IMR-90 (cell line): ENCODE measurements around the gene ABHD1. TPM values are rescaled to one million over a fixed set of nuclear protein-coding genes. Genes with fewer than 3 reads are reported as not detected.

Experiments used
- ATAC-seq: fragments of 200-7000 bp; cut with Tn5 transposase; 2 replicates; pipeline ENCODE4 v1.9.1; 2020; ENCODE audit warnings: low read depth, mild to moderate bottlenecking, moderate library complexity
- BruUV-seq: library from RNA; stranded (reverse); fragments of 400-500 nt; replicated peaks from 2 replicates; lab custom pipeline; 2021; lab: Mats Ljungman, UMichigan
- CTCF ChIA-PET: fragments of 300-600 bp; formaldehyde crosslinking; extraction: SDS; loops from one replicate; lab custom pipeline; 2021; ENCODE audit warnings: antibody characterized with exemption; lab: Yijun Ruan, JAX
- POLR2A ChIA-PET: fragments of 300-600 bp; sonication (Branson Sonifier 250); formaldehyde crosslinking; loops from one replicate; lab custom pipeline; 2022; ENCODE audit warnings: antibody characterized with exemption; ENCODE audit not compliant: unreplicated experiment; lab: Charles Lee
- DNase-seq: peaks from one replicate; pipeline ENCODE4 v3.0.0; 2013
- H2AFZ ChIP-seq: replicated peaks from 2 replicates; pipeline ENCODE3; 2013; ENCODE audit warnings: low read length, mild to moderate bottlenecking; ENCODE audit not compliant: poor library complexity
- H2AK5ac ChIP-seq: 2 replicates; pipeline ENCODE4 v1.6.1; 2013; ENCODE audit warnings: low read depth, low read length, inconsistent platforms
- H2AK9ac ChIP-seq: replicated peaks from 2 replicates; pipeline ENCODE3; 2013; ENCODE audit warnings: mild to moderate bottlenecking, low read depth, low read length, moderate library complexity; ENCODE audit not compliant: poor library complexity
- H2BK120ac ChIP-seq: 2 replicates; pipeline ENCODE4 v1.6.1; 2013; ENCODE audit warnings: low read depth, low read length, inconsistent platforms
- H2BK15ac ChIP-seq: 3 replicates; pipeline ENCODE4 v1.6.1; 2013; ENCODE audit warnings: low read depth, low read length, inconsistent platforms
- H2BK20ac ChIP-seq: 2 replicates; pipeline ENCODE4 v1.6.1; 2013; ENCODE audit warnings: low read depth, mild to moderate bottlenecking, inconsistent platforms, low read length, moderate library complexity
- H2BK5ac ChIP-seq: 2 replicates; pipeline ENCODE4 v1.6.1; 2013; ENCODE audit warnings: mild to moderate bottlenecking, low read depth, low read length, inconsistent platforms; ENCODE audit not compliant: poor library complexity, severe bottlenecking
- H3K14ac ChIP-seq: replicated peaks from 2 replicates; pipeline ENCODE4 v1.6.1; 2013; ENCODE audit warnings: low read depth, low read length, inconsistent platforms
- H3K18ac ChIP-seq: 2 replicates; pipeline ENCODE4 v1.6.1; 2013; ENCODE audit warnings: low read depth, low read length, control low read depth
- H3K23ac ChIP-seq: 2 replicates; pipeline ENCODE4 v1.6.1; 2013; ENCODE audit warnings: low read depth, low read length, inconsistent platforms
- H3K27ac ChIP-seq: 2 replicates; pipeline ENCODE4 v1.5.1; 2013; ENCODE audit warnings: mild to moderate bottlenecking, control low read depth, low read length; ENCODE audit not compliant: insufficient read depth
- H3K27me3 ChIP-seq: 2 replicates; pipeline ENCODE4 v1.6.1; 2013; ENCODE audit warnings: low read length; ENCODE audit not compliant: control insufficient read depth, insufficient read depth
- H3K36me3 ChIP-seq: 2 replicates; pipeline ENCODE4 v1.6.1; 2013; ENCODE audit warnings: low read length, mixed read lengths; ENCODE audit not compliant: control insufficient read depth, insufficient read depth
- H3K4ac ChIP-seq: 2 replicates; pipeline ENCODE4 v1.6.1; 2013; ENCODE audit warnings: low read depth, low read length, inconsistent platforms
- H3K4me1 ChIP-seq: 2 replicates; pipeline ENCODE4 v1.6.1; 2013; ENCODE audit warnings: low read length, mixed read lengths; ENCODE audit not compliant: control insufficient read depth, insufficient read depth
- H3K4me2 ChIP-seq: 2 replicates; pipeline ENCODE4 v1.6.1; 2013; ENCODE audit warnings: low read depth, mild to moderate bottlenecking, control low read depth, low read length, moderate library complexity
- H3K4me3 ChIP-seq: 2 replicates; pipeline ENCODE4 v1.5.1; 2013; ENCODE audit warnings: low read depth, mild to moderate bottlenecking, control low read depth, low read length, moderate library complexity; ENCODE audit not compliant: insufficient read depth
- H3K56ac ChIP-seq: 2 replicates; pipeline ENCODE4 v1.6.1; 2013; ENCODE audit warnings: low read length, inconsistent platforms; ENCODE audit not compliant: insufficient read depth; ENCODE audit errors: extremely low read depth
- H3K79me1 ChIP-seq, 2 experiments: 2 replicates each; pipeline ENCODE4 v1.6.1; 2013; ENCODE audit warnings: low read length in 2 of 2, inconsistent platforms in 1 of 2, low read depth in 1 of 2
- H3K9ac ChIP-seq: 2 replicates; pipeline ENCODE4 v1.6.1; 2013; ENCODE audit warnings: low read depth, low read length, control low read depth
- H3K9me1 ChIP-seq: 2 replicates; pipeline ENCODE4 v1.6.1; 2013; ENCODE audit warnings: low read length, inconsistent platforms; ENCODE audit not compliant: insufficient read depth
- H3K9me3 ChIP-seq: 2 replicates; pipeline ENCODE4 v1.6.1; 2013; ENCODE audit warnings: low read length; ENCODE audit not compliant: control insufficient read depth, insufficient read depth
- H4K20me1 ChIP-seq: 2 replicates; pipeline ENCODE4 v1.6.1; 2013; ENCODE audit warnings: low read length, inconsistent platforms; ENCODE audit not compliant: insufficient read depth
- H4K5ac ChIP-seq: 2 replicates; pipeline ENCODE4 v1.6.1; 2013; ENCODE audit warnings: mild to moderate bottlenecking, low read depth, low read length, control low read depth
- H4K8ac ChIP-seq, 2 experiments: 2 replicates each; pipeline ENCODE4 v1.6.1; 2013; ENCODE audit warnings: low read depth in 2 of 2, low read length in 2 of 2, control low read depth in 1 of 2, inconsistent platforms in 1 of 2
- H4K91ac ChIP-seq: 2 replicates; pipeline ENCODE4 v1.6.1; 2013; ENCODE audit warnings: low read depth, low read length, inconsistent platforms; ENCODE audit not compliant: insufficient read depth
- CEBPB ChIP-seq: IDR thresholded peaks from 2 replicates; pipeline ENCODE4 v1.6.1; 2012; ENCODE audit warnings: low read depth, low read length, improper control_type of control experiment
- MAFK ChIP-seq: IDR thresholded peaks from 2 replicates; pipeline ENCODE4 v1.6.1; 2012; ENCODE audit warnings: low read depth, low read length, improper control_type of control experiment
- RFX5 ChIP-seq: IDR thresholded peaks from 2 replicates; pipeline ENCODE4 v1.8.0; 2012; ENCODE audit warnings: low read depth, mild to moderate bottlenecking, low read length, moderate library complexity
- WGBS, 2 experiments: methylation state at CpG; one replicate each; pipeline versions ENCODE4 v1.1.5 to v1.1.7; 2013; ENCODE audit warnings: missing lambda C conversion rate in 2 of 2; ENCODE audit not compliant: insufficient read length in 1 of 2; ENCODE audit errors: extremely low coverage in 2 of 2; 5-methylcytosine and 5-hydroxymethylcytosine counted together
- dilution Hi-C: fragments of 300-500 bp; cut with HindIII; formaldehyde crosslinking; loops from one replicate; pipeline ENCODE4 v1.14.3; 2018; ENCODE audit warnings: low sequenced_read_pairs; ENCODE audit not compliant: unreplicated experiment
- in situ Hi-C: fragments of 300-500 bp; cut with MboI; formaldehyde crosslinking; loops from 3 replicates; pipeline ENCODE4 v1.14.3; 2019; ENCODE audit warnings: low sequenced_read_pairs, inconsistent platforms, mixed read lengths
- intact Hi-C: fragments of 100-400 bp; cut with micrococcal nuclease; formaldehyde crosslinking; loops from 2 replicates; pipeline ENCODE4 v1.10.0; 2022
- polyA plus RNA-seq, 3 experiments: library from polyadenylated mRNA; depleted of rRNA; stranded (reverse); fragments of >200 nt; gene quantifications; 2 replicates each; pipeline ENCODE4 v1.2.3, GENCODE V29; 2012; ENCODE audit warnings: low replicate concordance in 1 of 3
- total RNA-seq: library from RNA; depleted of rRNA; stranded (reverse); fragments of >200 nt; gene quantifications from 2 replicates; pipeline ENCODE4 v1.2.3, GENCODE V29; 2012

The ABHD1 gene
- total and polyA plus RNA-seq, 2 of the 4 experiments (the other 2 are of a cell fraction): 0.24 TPM; not detected in 1

GRCh38 chr2:27162151-27163121 lies 38.8 kb downstream of the ABHD1 start:
- no peak overlapping the region for H3K27ac ChIP-seq
- H2AFZ ChIP-seq: no peak overlapping the region
- H3K14ac ChIP-seq: no peak overlapping the region
- H2BK5ac ChIP-seq: no peak overlapping the region
- no TSS peak for BruUV-seq
- H2AK5ac ChIP-seq: no peak overlapping the region
- H3K56ac ChIP-seq: no peak overlapping the region
- H3K23ac ChIP-seq: no peak overlapping the region
- no peaks in the 10 kb centered on the region for H3K9me3 ChIP-seq
- dilution Hi-C loops: no loop called here
- no peaks in the 10 kb centered on the region for H3K9me1 ChIP-seq
- peaks cover 29% of the 10 kb centered on the region for H3K27me3 ChIP-seq
- intact Hi-C loops: no loop called here
- no peak overlapping the region for H3K9ac ChIP-seq
- H2BK15ac ChIP-seq: no peak overlapping the region
- H3K79me1 ChIP-seq: no peaks in the 10 kb centered on the region
- ChIA-PET CTCF (interaction anchor here (0.6 kb wide), 1 partner anchor 13 kb away, joined by 3 read pairs; no protein-coding TSS in a partner anchor), POLR2A (no interaction called here)
- no peak overlapping the region for H2BK120ac ChIP-seq
- no peaks in the 10 kb centered on the region for H4K20me1 ChIP-seq
- H3K18ac ChIP-seq: no peak overlapping the region
- WGBS, 2 experiments: 70% methylated on average over 7 of the region's 15 CpGs; no CpG with 5 or more reads in 1 of the 2 experiments
- no peaks in the 10 kb centered on the region for H3K4me1 ChIP-seq
- in situ Hi-C loops: no loop called here
- peak; percentile 62 for DNase-seq
- no peak overlapping the region for H4K8ac ChIP-seq
- H4K5ac ChIP-seq: no peak overlapping the region
- H3K4ac ChIP-seq: no peak overlapping the region
- H4K91ac ChIP-seq: no peak overlapping the region
- H2BK20ac ChIP-seq: no peak overlapping the region
- ATAC-seq: peak; percentile 73
- H3K4me3 ChIP-seq: no peak overlapping the region
- H3K36me3 ChIP-seq: no peaks in the 10 kb centered on the region
- peak; percentile 22; the same call in 1 of the 2 replicates for TF ChIP-seq CEBPB
- peak; percentile 19; the same call in 1 of the 2 replicates for TF ChIP-seq MAFK
- no peak for TF ChIP-seq RFX5
- H3K4me2 ChIP-seq: no peak overlapping the region
- H2AK9ac ChIP-seq: no peak overlapping the region
